GM12878 (cell line): ENCODE data around the gene RCCD1. TPM values are rescaled to one million over a fixed set of nuclear protein-coding genes. Genes with fewer than 3 reads are reported as not detected.

ENCODE experiments used
- ATAC-seq: fragments of 200-7000 bp; cut with Tn5 transposase; 3 replicates; pipeline ENCODE4 v1.9.1; 2020; ENCODE audit warnings: mild to moderate bottlenecking, moderate library complexity
- BruUV-seq: library from RNA; stranded (reverse); fragments of 400-500 nt; replicated peaks from 2 replicates; lab custom pipeline; 2021; lab: Mats Ljungman, UMichigan
- CTCF ChIA-PET: fragments of 300-600 bp; sonication (Branson Sonifier 250); formaldehyde crosslinking; extraction: SDS; loops from one replicate; lab custom pipeline; 2021; ENCODE audit warnings: inconsistent platforms; lab: Yijun Ruan, JAX
- POLR2A ChIA-PET: fragments of 350-600 bp; formaldehyde crosslinking; extraction: SDS; loops from one replicate; lab custom pipeline; 2021; ENCODE audit warnings: inconsistent platforms; lab: Charles Lee
- RAD21 ChIA-PET: fragments of 300-600 bp; sonication (Branson Sonifier 250); formaldehyde crosslinking; loops from one replicate; lab custom pipeline; 2023; ENCODE audit warnings: antibody characterized with exemption; ENCODE audit not compliant: unreplicated experiment; lab: Charles Lee
- SMC1A ChIA-PET: fragments of 300-600 bp; sonication (Branson Sonifier 250); formaldehyde crosslinking; loops from one replicate; lab custom pipeline; 2023; ENCODE audit not compliant: unreplicated experiment, uncharacterized antibody; lab: Charles Lee
- DNase-seq: peaks from one replicate; pipeline ENCODE4 v3.0.0-alpha.2; 2011; ENCODE audit warnings: low read depth, low spot score
- FAIRE-seq: peaks from 3 replicates; lab custom pipeline; 2011; peaks lifted over from hg19 to GRCh38; lab: Jason Lieb, UNC
- H2AFZ ChIP-seq: 2 replicates; pipeline ENCODE4 v1.6.0; 2011; ENCODE audit warnings: low read depth, low read length, control low read depth; ENCODE audit not compliant: control insufficient read depth
- H3K27ac ChIP-seq: 2 replicates; pipeline ENCODE4 v1.5.1; 2011; ENCODE audit warnings: control low read depth; ENCODE audit not compliant: control insufficient read depth, insufficient read depth
- H3K27me3 ChIP-seq, 2 experiments: replicated peaks in 1 of 2; 2 replicates each; pipeline versions ENCODE4 v1.6.0 to v1.6.1; 2011; ENCODE audit warnings: low read length in 1 of 2; ENCODE audit not compliant: control insufficient read depth in 2 of 2, insufficient read depth in 2 of 2
- H3K36me3 ChIP-seq, 2 experiments: 2 replicates each; pipeline ENCODE4 v1.5.1; 2011; ENCODE audit warnings: low read length in 1 of 2; ENCODE audit not compliant: control insufficient read depth in 2 of 2, insufficient read depth in 2 of 2
- H3K4me1 ChIP-seq: 2 replicates; pipeline ENCODE4 v1.6.1; 2011; ENCODE audit warnings: mild to moderate bottlenecking, low read length, moderate library complexity, mixed read lengths; ENCODE audit not compliant: control insufficient read depth, insufficient read depth
- H3K4me2 ChIP-seq: 2 replicates; pipeline ENCODE4 v1.6.0; 2011; ENCODE audit warnings: control low read depth; ENCODE audit not compliant: control insufficient read depth, insufficient read depth
- H3K4me3 ChIP-seq: fragments of 200-600 bp; sonication (generic); 2 replicates; pipeline ENCODE4 v1.5.1; 2016
- H3K79me2 ChIP-seq: 2 replicates; pipeline ENCODE4 v1.6.0; 2011; ENCODE audit warnings: low read length; ENCODE audit not compliant: control insufficient read depth, insufficient read depth
- H3K9ac ChIP-seq: 2 replicates; pipeline ENCODE4 v1.8.0; 2011; ENCODE audit warnings: low read length, control low read depth, mixed read lengths; ENCODE audit not compliant: control insufficient read depth, insufficient read depth
- H3K9me3 ChIP-seq: replicated peaks from 3 replicates; pipeline ENCODE4 v1.5.1; 2011; ENCODE audit warnings: mild to moderate bottlenecking, low read length; ENCODE audit not compliant: control insufficient read depth, insufficient read depth
- H4K20me1 ChIP-seq: 2 replicates; pipeline ENCODE4 v1.6.0; 2011; ENCODE audit not compliant: control insufficient read depth, insufficient read depth
- BACH1 ChIP-seq: fragments of 450-650 bp; IDR thresholded peaks from 2 replicates; pipeline ENCODE4 v1.6.1; 2017; ENCODE audit warnings: mild to moderate bottlenecking, borderline replicate concordance
- CBX5 ChIP-seq: sonication (generic); IDR thresholded peaks from 2 replicates; pipeline ENCODE4 v1.6.1; 2016; ENCODE audit warnings: low read depth, moderate library complexity, mild to moderate bottlenecking, inconsistent platforms
- CREB1 ChIP-seq: IDR thresholded peaks from 2 replicates; pipeline ENCODE4 v1.6.1; 2012; ENCODE audit warnings: low read depth, mild to moderate bottlenecking, inconsistent platforms
- EED ChIP-seq: sonication (generic); IDR thresholded peaks from 2 replicates; pipeline ENCODE4 v1.6.1; 2016; ENCODE audit warnings: antibody characterized with exemption, low read depth
- ESRRA ChIP-seq: IDR thresholded peaks from 2 replicates; pipeline ENCODE4 v1.6.1; 2012; ENCODE audit warnings: mild to moderate bottlenecking, low read length, improper control_type of control experiment
- ETV6 ChIP-seq, 2 experiments: fragments of 450-650 bp in 1 of 2; IDR thresholded peaks in 1 of 2; conservative IDR thresholded peaks in 1 of 2; 2 replicates each; pipeline ENCODE4 v1.6.1; 2014; ENCODE audit warnings: antibody characterized with exemption in 1 of 2, borderline replicate concordance in 1 of 2, low read depth in 1 of 2, mild to moderate bottlenecking in 1 of 2, moderate library complexity in 1 of 2
- EZH2 ChIP-seq: IDR thresholded peaks from 2 replicates; pipeline ENCODE4 v1.6.1; 2012; ENCODE audit warnings: low read depth, mild to moderate bottlenecking, control low read depth, inconsistent platforms, low read length, borderline replicate concordance; ENCODE audit not compliant: control insufficient read depth
- NFYA ChIP-seq: IDR thresholded peaks from 2 replicates; pipeline ENCODE4 v1.6.1; 2011; ENCODE audit warnings: low read depth, mild to moderate bottlenecking, low read length, improper control_type of control experiment, borderline replicate concordance
- NR2C1 ChIP-seq: fragments of 450-650 bp; IDR thresholded peaks from 2 replicates; pipeline ENCODE4 v1.6.1; 2017; ENCODE audit warnings: antibody characterized with exemption, mild to moderate bottlenecking, moderate library complexity
- POU2F2 ChIP-seq: IDR thresholded peaks from 3 replicates; pipeline ENCODE4 v1.6.1; 2011; ENCODE audit warnings: low read depth, mild to moderate bottlenecking, low read length, borderline replicate concordance
- RELB ChIP-seq: fragments of 450-650 bp; IDR thresholded peaks from 2 replicates; pipeline ENCODE4 v1.6.1; 2017; ENCODE audit warnings: low read depth, mild to moderate bottlenecking, moderate library complexity
- SMAD5 ChIP-seq: IDR thresholded peaks from 2 replicates; pipeline ENCODE4 v1.6.1; 2016; ENCODE audit warnings: antibody characterized with exemption, low read depth
- TARDBP ChIP-seq: IDR thresholded peaks from 2 replicates; pipeline ENCODE4 v1.6.1; 2016; ENCODE audit warnings: borderline replicate concordance
- YY1 ChIP-seq: IDR thresholded peaks from 2 replicates; pipeline ENCODE4 v1.6.1; 2011; ENCODE audit warnings: low read depth, mild to moderate bottlenecking, low read length
- WGBS: methylation state at CpG from one replicate; pipeline ENCODE4 v1.1.6; 2016; ENCODE audit warnings: low lambda C conversion rate; ENCODE audit not compliant: insufficient replicate concordance, insufficient coverage; ENCODE audit errors: missing lambda C conversion rate; 5-methylcytosine and 5-hydroxymethylcytosine counted together
- in situ Hi-C: fragments of 300-500 bp; cut with MboI; formaldehyde crosslinking; loops from 9 replicates; pipeline ENCODE4 v1.14.3; 2018; ENCODE audit warnings: mixed read lengths
- intact Hi-C: fragments of 100-400 bp; cut with micrococcal nuclease; formaldehyde crosslinking; loops from one replicate; pipeline ENCODE4 v1.14.2; 2022; ENCODE audit not compliant: unreplicated experiment
- polyA plus RNA-seq, 11 experiments: library from polyadenylated mRNA; depleted of rRNA in 4 of 11; unstranded in 6 of 11; stranded (reverse) in 5 of 11; fragments of >200 nt; fragmentation: Nextera tagmentation in 4 of 11; fragmentation: Illumina TruSeq in 1 of 11; extraction: Ambion mirVana in 4 of 11; extraction: Trizol in 1 of 11; gene quantifications; 1 replicate in 1 of 11; 2 replicates in 10 of 11; pipeline versions ENCODE4 v1.2.1 to v1.2.3, GENCODE V29; 2011 to 2016; ENCODE audit warnings: inconsistent platforms in 2 of 11, missing spikeins in 2 of 11, low read depth in 1 of 11
- total RNA-seq, 4 experiments: library from RNA; depleted of rRNA in 3 of 4; stranded (reverse); fragments of >200 nt in 3 of 4; fragmentation: Illumina TruSeq in 1 of 4; extraction: Trizol in 1 of 4; gene quantifications; 2 replicates each; pipeline versions ENCODE4 v1.2.1 to v1.2.3, GENCODE V29; 2013 to 2021
- TF ChIP-seq, protein P1 (sequence below): fragments of 450-650 bp; IDR thresholded peaks from 2 replicates; pipeline ENCODE4 v1.6.1; 2018; ENCODE audit warnings: mild to moderate bottlenecking, low read depth, moderate library complexity; ENCODE audit not compliant: partially characterized antibody
- TF ChIP-seq, protein P2 (sequence below), 3 experiments: IDR thresholded peaks in 2 of 3; conservative IDR thresholded peaks in 1 of 3; 2 replicates each; pipeline ENCODE4 v1.5.1; 2011; ENCODE audit warnings: low read depth in 3 of 3, low read length in 3 of 3, mild to moderate bottlenecking in 3 of 3, control low read depth in 2 of 3, moderate library complexity in 2 of 3, inconsistent platforms in 1 of 3, mixed read lengths in 1 of 3; ENCODE audit not compliant: control insufficient read depth in 2 of 3, insufficient read depth in 1 of 3; ENCODE audit errors: extremely low read depth in 1 of 3

Gene RCCD1
- total and polyA plus RNA-seq, 10 of the 15 experiments (the other 5 are each of a cell fraction or from before 2014, with no cell fraction given): 5.2 to 30.4 (median 20.9) TPM

DNA sequence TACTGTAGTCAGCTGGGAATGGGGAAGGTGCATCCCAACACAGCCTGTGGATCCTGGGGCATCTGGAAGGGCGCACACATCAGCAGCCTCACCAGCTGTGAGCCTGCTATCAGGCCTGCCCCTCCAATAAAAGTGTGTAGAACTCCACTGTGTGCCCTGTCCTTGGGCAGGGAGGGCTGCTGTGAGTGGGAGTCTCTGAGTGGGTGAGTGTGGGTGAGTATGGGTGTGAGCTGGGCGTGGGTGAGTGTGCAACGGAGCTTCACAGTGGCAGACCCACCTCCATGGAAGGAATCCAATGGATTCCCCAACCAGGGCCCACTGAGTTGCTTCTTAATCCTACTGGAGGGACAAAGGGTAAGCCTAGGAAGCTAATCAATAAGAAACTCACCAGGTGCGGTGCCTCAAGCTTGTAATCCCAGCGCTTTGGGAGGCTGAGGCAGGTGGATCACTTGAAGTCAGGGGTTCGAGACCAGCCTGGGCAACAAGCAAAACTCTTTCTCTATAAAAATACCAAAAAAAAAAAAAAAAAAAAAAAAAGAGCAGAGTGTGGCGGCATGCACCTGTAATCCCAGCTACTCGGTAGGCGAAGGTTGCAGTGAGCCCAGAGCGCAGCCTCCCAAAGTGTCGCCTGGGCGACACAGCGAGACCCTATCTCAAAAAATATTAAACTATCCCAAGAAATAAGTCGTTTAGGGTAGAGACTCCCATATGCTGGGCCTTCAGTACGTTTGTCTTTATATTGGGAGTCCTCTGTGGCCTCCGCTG is 555 bp upstream of the RCCD1 start:
- no peak overlapping the region for H2AFZ ChIP-seq
- FAIRE-seq (no peak), ATAC-seq (no peak), DNase-seq (no peak)
- ChIA-PET POLR2A (interaction anchor here (0.6 to 3.6 kb wide), 15 partner anchors 8 to 748 kb away, joined by 3 to 26 read pairs (median 3); partner anchors contain the start of genes BLM, HDDC3, PRC1 and UNC45A), CTCF (interaction anchor here (0.8 to 6.4 kb wide), 9 partner anchors 11 to 1307 kb away, joined by 3 to 74 read pairs (median 5); partner anchors contain the start of genes HDDC3, PRC1 and UNC45A), RAD21 (interaction anchor here (0.9 to 4.5 kb wide), 14 partner anchors 9 to 318 kb away, joined by 3 to 24 read pairs (median 3); partner anchors contain the start of genes HDDC3, MAN2A2, UNC45A and VPS33B), SMC1A (interaction anchor here (0.8 to 4.1 kb wide), 5 partner anchors 20 to 318 kb away, joined by 3 to 18 read pairs (median 6); partner anchors contain the start of genes HDDC3 and UNC45A)
- 76% methylated on average over 15 of the region's 16 CpGs for WGBS
- H3K9ac ChIP-seq: no peak overlapping the region
- H3K79me2 ChIP-seq: peaks cover 24% of the 10 kb centered on the region
- H3K36me3 ChIP-seq: peaks cover 22 to 23% of the 10 kb centered on the region in 2 experiments
- intact Hi-C loops: loop anchor here (1.0 kb wide), 1 partner anchor 19 kb away; the partner anchor contains the start of gene UNC45A
- H3K9me3 ChIP-seq: no peaks in the 10 kb centered on the region
- peaks cover 3% of the 10 kb centered on the region; the same call in 1 of the 2 replicates for H3K4me1 ChIP-seq
- no peaks in the 10 kb centered on the region for H4K20me1 ChIP-seq
- H3K4me2 ChIP-seq: peak overlapping the region; percentile 45; the same call in 1 of the 2 replicates
- H3K27ac ChIP-seq: no peak overlapping the region
- in situ Hi-C loops: loop anchor here (25.0 kb wide), 1 partner anchor 1367 kb away; the partner anchor contains the start of gene TICRR
- H3K4me3 ChIP-seq: peak overlapping the region; percentile 87; the same call in 1 of the 2 replicates
- no peaks in the 10 kb centered on the region for H3K27me3 ChIP-seq
- no TSS peak for BruUV-seq
- no peak for TF ChIP-seq BACH1
- TF ChIP-seq EED: no peak
- no peak for TF ChIP-seq CBX5
- no peak for TF ChIP-seq TARDBP
- no peak for TF ChIP-seq ETV6 (conservative IDR thresholded peaks at IDR 0.05 in 1 of 2, IDR thresholded peaks at IDR 0.05 in 1 of 2; ENCODE audit: borderline replicate concordance in 1 of 2, low read depth in 1 of 2)
- no peak for TF ChIP-seq SMAD5
- no peak for TF ChIP-seq NFYA
- no peak for TF ChIP-seq ESRRA
- TF ChIP-seq, protein P1, sequence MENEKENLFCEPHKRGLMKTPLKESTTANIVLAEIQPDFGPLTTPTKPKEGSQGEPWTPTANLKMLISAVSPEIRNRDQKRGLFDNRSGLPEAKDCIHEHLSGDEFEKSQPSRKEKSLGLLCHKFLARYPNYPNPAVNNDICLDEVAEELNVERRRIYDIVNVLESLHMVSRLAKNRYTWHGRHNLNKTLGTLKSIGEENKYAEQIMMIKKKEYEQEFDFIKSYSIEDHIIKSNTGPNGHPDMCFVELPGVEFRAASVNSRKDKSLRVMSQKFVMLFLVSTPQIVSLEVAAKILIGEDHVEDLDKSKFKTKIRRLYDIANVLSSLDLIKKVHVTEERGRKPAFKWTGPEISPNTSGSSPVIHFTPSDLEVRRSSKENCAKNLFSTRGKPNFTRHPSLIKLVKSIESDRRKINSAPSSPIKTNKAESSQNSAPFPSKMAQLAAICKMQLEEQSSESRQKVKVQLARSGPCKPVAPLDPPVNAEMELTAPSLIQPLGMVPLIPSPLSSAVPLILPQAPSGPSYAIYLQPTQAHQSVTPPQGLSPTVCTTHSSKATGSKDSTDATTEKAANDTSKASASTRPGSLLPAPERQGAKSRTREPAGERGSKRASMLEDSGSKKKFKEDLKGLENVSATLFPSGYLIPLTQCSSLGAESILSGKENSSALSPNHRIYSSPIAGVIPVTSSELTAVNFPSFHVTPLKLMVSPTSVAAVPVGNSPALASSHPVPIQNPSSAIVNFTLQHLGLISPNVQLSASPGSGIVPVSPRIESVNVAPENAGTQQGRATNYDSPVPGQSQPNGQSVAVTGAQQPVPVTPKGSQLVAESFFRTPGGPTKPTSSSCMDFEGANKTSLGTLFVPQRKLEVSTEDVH: no peak
- TF ChIP-seq CREB1: no peak
- TF ChIP-seq, protein P2, sequence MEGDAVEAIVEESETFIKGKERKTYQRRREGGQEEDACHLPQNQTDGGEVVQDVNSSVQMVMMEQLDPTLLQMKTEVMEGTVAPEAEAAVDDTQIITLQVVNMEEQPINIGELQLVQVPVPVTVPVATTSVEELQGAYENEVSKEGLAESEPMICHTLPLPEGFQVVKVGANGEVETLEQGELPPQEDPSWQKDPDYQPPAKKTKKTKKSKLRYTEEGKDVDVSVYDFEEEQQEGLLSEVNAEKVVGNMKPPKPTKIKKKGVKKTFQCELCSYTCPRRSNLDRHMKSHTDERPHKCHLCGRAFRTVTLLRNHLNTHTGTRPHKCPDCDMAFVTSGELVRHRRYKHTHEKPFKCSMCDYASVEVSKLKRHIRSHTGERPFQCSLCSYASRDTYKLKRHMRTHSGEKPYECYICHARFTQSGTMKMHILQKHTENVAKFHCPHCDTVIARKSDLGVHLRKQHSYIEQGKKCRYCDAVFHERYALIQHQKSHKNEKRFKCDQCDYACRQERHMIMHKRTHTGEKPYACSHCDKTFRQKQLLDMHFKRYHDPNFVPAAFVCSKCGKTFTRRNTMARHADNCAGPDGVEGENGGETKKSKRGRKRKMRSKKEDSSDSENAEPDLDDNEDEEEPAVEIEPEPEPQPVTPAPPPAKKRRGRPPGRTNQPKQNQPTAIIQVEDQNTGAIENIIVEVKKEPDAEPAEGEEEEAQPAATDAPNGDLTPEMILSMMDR (IDR thresholded peaks at IDR 0.05 in 2 of 3, conservative IDR thresholded peaks at IDR 0.05 in 1 of 3; ENCODE audit: control insufficient read depth in 2 of 3, extremely low read depth in 1 of 3, insufficient read depth in 1 of 3, low read depth in 3 of 3, low read length in 3 of 3): no peak
- TF ChIP-seq NR2C1: no peak
- no peak for TF ChIP-seq POU2F2
- TF ChIP-seq EZH2: no peak
- TF ChIP-seq YY1: no peak
- no peak for TF ChIP-seq RELB
